K562 (cell line): ENCODE data around the gene ELMOD1. TPM values are rescaled to one million over a fixed set of nuclear protein-coding genes. Genes with fewer than 3 reads are reported as not detected.

Source experiments
- ATAC-seq: fragments of 200-7000 bp; cut with Tn5 transposase; 3 replicates; pipeline ENCODE4 v1.9.1; 2020; ENCODE audit warnings: moderate library complexity
- BruUV-seq: library from RNA; stranded (reverse); fragments of 400-500 nt; replicated peaks from 2 replicates; lab custom pipeline; 2021; lab: Mats Ljungman, UMichigan
- CTCF ChIA-PET: fragments of 300-600 bp; formaldehyde crosslinking; extraction: SDS; loops from one replicate; lab custom pipeline; 2021; ENCODE audit warnings: low intra/inter-chr PET ratio; lab: Yijun Ruan, JAX
- POLR2A ChIA-PET: fragments of 300-600, 350-650 bp; sonication (Branson Sonifier 250); formaldehyde crosslinking; extraction: SDS; loops from one replicate; lab custom pipeline; 2021; ENCODE audit warnings: antibody characterized with exemption, inconsistent platforms; lab: Yijun Ruan, JAX
- DNase-seq, 4 experiments: peaks; one replicate each; pipeline versions ENCODE4 v3.0.0 to v3.0.0-alpha.2; 2011 to 2018; ENCODE audit warnings: low spot score in 3 of 4, mixed read lengths in 3 of 4; ENCODE audit errors: extremely low read depth in 1 of 4
- FAIRE-seq: peaks from 2 replicates; lab custom pipeline; 2011; peaks lifted over from hg19 to GRCh38; lab: Jason Lieb, UNC
- H2AFZ ChIP-seq: 2 replicates; pipeline ENCODE4 v1.6.0; 2011; ENCODE audit warnings: low read depth, low read length, control low read depth, inconsistent platforms
- H3K27ac ChIP-seq: fragments of 200-600 bp; 3 replicates; pipeline ENCODE4 v1.8.0; 2011; ENCODE audit warnings: low read depth, mild to moderate bottlenecking, control low read depth, inconsistent platforms, low read length, moderate library complexity, mixed read lengths; ENCODE audit errors: extremely low read depth
- H3K27me3 ChIP-seq, 2 experiments: fragments of 300-600 bp in 1 of 2; 2 replicates in 1 of 2; 3 replicates in 1 of 2; pipeline versions ENCODE4 v1.6.0 to v1.8.0; 2011; ENCODE audit warnings: inconsistent platforms in 2 of 2, low read length in 2 of 2, mild to moderate bottlenecking in 1 of 2, mixed read lengths in 1 of 2, moderate library complexity in 1 of 2; ENCODE audit not compliant: control insufficient read depth in 2 of 2, insufficient read depth in 2 of 2
- H3K36me3 ChIP-seq: fragments of 300-600 bp; 3 replicates; pipeline ENCODE4 v1.8.0; 2011; ENCODE audit warnings: mild to moderate bottlenecking, low read length, inconsistent platforms; ENCODE audit not compliant: control insufficient read depth, insufficient read depth
- H3K4me1 ChIP-seq, 2 experiments: fragments of 200-600 bp in 1 of 2; replicated peaks in 1 of 2; 2 replicates in 1 of 2; 3 replicates in 1 of 2; pipeline versions ENCODE4 v1.5.1 to v1.8.0; 2011; ENCODE audit warnings: inconsistent platforms in 2 of 2, low read length in 2 of 2, mild to moderate bottlenecking in 1 of 2, mixed read lengths in 1 of 2, moderate library complexity in 1 of 2; ENCODE audit not compliant: control insufficient read depth in 2 of 2, insufficient read depth in 2 of 2
- H3K4me2 ChIP-seq: 2 replicates; pipeline ENCODE4 v1.6.1; 2011; ENCODE audit warnings: low read length, control low read depth, inconsistent platforms, mixed read lengths; ENCODE audit not compliant: insufficient read depth
- H3K4me3 ChIP-seq: fragments of 200-600 bp; sonication (generic), shearing (Covaris generic); 2 replicates; pipeline ENCODE4 v1.5.1; 2016; ENCODE audit warnings: control low read depth, inconsistent platforms
- H3K79me2 ChIP-seq: fragments of 200-600 bp; 3 replicates; pipeline ENCODE4 v1.8.0; 2011; ENCODE audit warnings: low read length, inconsistent platforms; ENCODE audit not compliant: control insufficient read depth, insufficient read depth
- H3K9ac ChIP-seq, 2 experiments: 2 replicates each; pipeline versions ENCODE4 v1.6.0 to v1.6.1; 2011; ENCODE audit warnings: low read depth in 2 of 2, low read length in 2 of 2, control low read depth in 1 of 2, inconsistent platforms in 1 of 2, mild to moderate bottlenecking in 1 of 2, mixed read lengths in 1 of 2; ENCODE audit not compliant: insufficient read depth in 1 of 2
- H3K9me1 ChIP-seq: one replicate; pipeline ENCODE4 v1.6.0; 2011; ENCODE audit warnings: inconsistent platforms, mild to moderate bottlenecking, low read length, moderate library complexity; ENCODE audit not compliant: control insufficient read depth, insufficient read depth
- H3K9me3 ChIP-seq: replicated peaks from 2 replicates; pipeline ENCODE4 v1.5.1; 2011; ENCODE audit warnings: low read depth, low read length, inconsistent platforms; ENCODE audit not compliant: control insufficient read depth, insufficient read depth
- H4K20me1 ChIP-seq: replicated peaks from 2 replicates; pipeline ENCODE4 v1.6.1; 2011; ENCODE audit warnings: low read length, inconsistent platforms, mixed read lengths; ENCODE audit not compliant: control insufficient read depth, insufficient read depth
- CAMTA2 ChIP-seq: fragments of 250-450 bp; sonication (Bioruptor Pico); conservative IDR thresholded peaks from 2 replicates; pipeline ENCODE4 v1.5.1; 2022
- CTCF ChIP-seq, 3 experiments: IDR thresholded peaks in 2 of 3; conservative IDR thresholded peaks in 1 of 3; 2 replicates each; pipeline ENCODE4 v1.5.1; 2011 to 2012; ENCODE audit warnings: low read length in 3 of 3, mild to moderate bottlenecking in 3 of 3, control low read depth in 2 of 3, improper control_type of control experiment in 1 of 3, inconsistent platforms in 1 of 3, low read depth in 1 of 3, mixed read lengths in 1 of 3, moderate library complexity in 1 of 3; ENCODE audit not compliant: insufficient read depth in 2 of 3
- FIP1L1 ChIP-seq: fragments of 200-400 bp; formaldehyde crosslinking; IDR thresholded peaks from 2 replicates; pipeline ENCODE4 v1.6.1; 2018; ENCODE audit warnings: mild to moderate bottlenecking, low read depth, low read length; ENCODE audit not compliant: poor library complexity, severe bottlenecking
- GATAD2B ChIP-seq: fragments of 450-650 bp; IDR thresholded peaks from 2 replicates; pipeline ENCODE4 v1.6.1; 2017; ENCODE audit warnings: mild to moderate bottlenecking, borderline replicate concordance
- NR0B1 ChIP-seq: fragments of 450-650 bp; IDR thresholded peaks from one replicate; pipeline ENCODE4 v1.6.1; 2018; ENCODE audit warnings: mild to moderate bottlenecking, moderate library complexity; ENCODE audit not compliant: partially characterized antibody
- RFX1 ChIP-seq: fragments of 450-650 bp; IDR thresholded peaks from 2 replicates; pipeline ENCODE4 v1.6.1; 2016; ENCODE audit warnings: mild to moderate bottlenecking, moderate library complexity
- SP2 ChIP-seq: IDR thresholded peaks from 2 replicates; pipeline ENCODE4 v1.6.1; 2011; ENCODE audit warnings: mild to moderate bottlenecking, low read depth, low read length, moderate library complexity; ENCODE audit not compliant: poor library complexity, severe bottlenecking; ENCODE audit errors: extremely low read depth
- SRF ChIP-seq, 2 experiments: fragments of 250-450, 450-650 bp in 1 of 2; sonication (Bioruptor Pico) in 1 of 2; sonication (generic) in 1 of 2; formaldehyde crosslinking; IDR thresholded peaks; 2 replicates each; pipeline versions ENCODE4 v1.5.0 to v1.5.1; 2020 to 2022; ENCODE audit warnings: mild to moderate bottlenecking in 1 of 2, missing genetic modification reagents in 1 of 2
- ZZZ3 ChIP-seq: fragments of 450-650 bp; IDR thresholded peaks from 2 replicates; pipeline ENCODE4 v1.6.1; 2016; ENCODE audit warnings: antibody characterized with exemption, mild to moderate bottlenecking, moderate library complexity
- WGBS: fragments of 100-300 bp; shearing (Covaris generic); methylation state at CpG from one replicate; pipeline ENCODE4 v1.1.6; 2016; ENCODE audit warnings: low coverage, mixed read lengths; ENCODE audit not compliant: insufficient coverage; ENCODE audit errors: missing lambda C conversion rate; 5-methylcytosine and 5-hydroxymethylcytosine counted together
- in situ Hi-C: fragments of 300-500 bp; cut with MboI; formaldehyde crosslinking; loops from 4 replicates; pipeline ENCODE4 v1.15.0; 2018; ENCODE audit warnings: inconsistent platforms, mixed read lengths
- intact Hi-C: fragments of 100-400 bp; cut with micrococcal nuclease; formaldehyde crosslinking; loops from 2 replicates; pipeline ENCODE4 v1.14.2; 2022
- polyA plus RNA-seq, 8 experiments: library from polyadenylated mRNA; depleted of rRNA in 4 of 8; stranded (reverse) in 5 of 8; unstranded in 3 of 8; fragments of >200 nt; fragmentation: Nextera tagmentation in 2 of 8; fragmentation: Illumina TruSeq in 1 of 8; extraction: Ambion mirVana in 2 of 8; extraction: Trizol in 1 of 8; gene quantifications; 2 replicates each; pipeline versions ENCODE4 v1.2.1 to v1.2.3, GENCODE V29; 2011 to 2014; ENCODE audit warnings: inconsistent platforms in 1 of 8, missing spikeins in 1 of 8
- total RNA-seq, 7 experiments: library from RNA; depleted of rRNA in 6 of 7; stranded (reverse); fragments of >200 nt in 6 of 7; fragmentation: Illumina TruSeq in 2 of 7; extraction: Trizol in 2 of 7; gene quantifications; 2 replicates each; pipeline versions ENCODE4 v1.2.1 to v1.2.3, GENCODE V29; 2011 to 2021; ENCODE audit warnings: low replicate concordance in 1 of 7

The ELMOD1 gene
- total and polyA plus RNA-seq, 9 of the 15 experiments (the other 6 are each of a cell fraction or from before 2014, with no cell fraction given) = not detected

GRCh38 chr11:107665018-107665417 lies 74.1 kb downstream of the ELMOD1 start:
- WGBS = under 1% methylated on average over 10 of the region's 10 CpGs
- in situ Hi-C loops (no loop called here), intact Hi-C loops (no loop called here)
- no peak for ATAC-seq
- Histone ChIP-seq H2AFZ (no peak overlapping the region), H3K4me1 (no peaks in the 10 kb centered on the region), H3K9me1 (no peaks in the 10 kb centered on the region), H3K4me3 (no peak overlapping the region), H3K27ac (no peak overlapping the region), H4K20me1 (no peaks in the 10 kb centered on the region), H3K27me3 (peaks cover 18 to 23% of the 10 kb centered on the region in 2 experiments; a peak in 4 of 5 replicates), H3K9ac (no peak overlapping the region), H3K4me2 (no peak overlapping the region), H3K9me3 (no peaks in the 10 kb centered on the region), H3K79me2 (no peaks in the 10 kb centered on the region), H3K36me3 (no peaks in the 10 kb centered on the region)
- DNase-seq = no peak
- FAIRE-seq = no peak
- no peak for TF ChIP-seq FIP1L1
- no peak for TF ChIP-seq NR0B1
- TF ChIP-seq CAMTA2 (CRISPR knock-in tag) = no peak
- no peak for TF ChIP-seq RFX1
- TF ChIP-seq ZZZ3 = no peak
- no peak for TF ChIP-seq GATAD2B
- no peak for TF ChIP-seq CTCF (IDR thresholded peaks at IDR 0.05 in 2 of 3, conservative IDR thresholded peaks at IDR 0.05 in 1 of 3; ENCODE audit: insufficient read depth in 2 of 3, low read depth in 1 of 3, low read length in 3 of 3)
- TF ChIP-seq SP2 = no peak
- no peak for TF ChIP-seq SRF (CRISPR knock-in tag; IDR thresholded peaks at IDR 0.05)
- CTCF ChIA-PET = no interaction called here
- BruUV-seq = no TSS peak
- POLR2A ChIA-PET = no interaction called here
